GM18502 (cell line): ENCODE measurements around the gene FBXW4.

Source experiments
- ATAC-seq: cut with Tn5 transposase; IDR thresholded peaks from one replicate; pipeline ENCODE4 v1.9.1; 2021; ENCODE audit warnings: mild to moderate bottlenecking; ENCODE audit not compliant: unreplicated experiment, poor library complexity

The FBXW4 gene

DNA sequence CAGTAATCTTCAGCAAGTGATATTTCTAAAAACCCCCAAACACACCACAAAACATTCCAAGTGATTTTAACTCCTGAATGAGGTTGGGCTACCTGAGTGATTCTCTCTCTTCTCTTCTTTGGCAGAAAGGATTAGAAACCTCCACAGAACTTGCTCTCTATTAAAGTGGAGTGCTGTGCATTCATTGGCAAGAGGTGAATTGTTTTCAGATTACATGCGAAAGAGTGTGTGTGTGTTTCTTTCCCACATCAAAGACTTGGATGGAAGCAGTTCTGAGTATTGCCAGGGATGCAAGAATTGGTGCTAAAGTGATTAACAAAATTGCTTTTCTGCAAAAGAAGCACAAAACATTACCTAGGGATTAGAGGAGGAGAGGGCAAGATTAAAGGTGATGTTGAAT is 13.1 kb upstream of the FBXW4 start:
- ATAC-seq: no peak

DNA sequence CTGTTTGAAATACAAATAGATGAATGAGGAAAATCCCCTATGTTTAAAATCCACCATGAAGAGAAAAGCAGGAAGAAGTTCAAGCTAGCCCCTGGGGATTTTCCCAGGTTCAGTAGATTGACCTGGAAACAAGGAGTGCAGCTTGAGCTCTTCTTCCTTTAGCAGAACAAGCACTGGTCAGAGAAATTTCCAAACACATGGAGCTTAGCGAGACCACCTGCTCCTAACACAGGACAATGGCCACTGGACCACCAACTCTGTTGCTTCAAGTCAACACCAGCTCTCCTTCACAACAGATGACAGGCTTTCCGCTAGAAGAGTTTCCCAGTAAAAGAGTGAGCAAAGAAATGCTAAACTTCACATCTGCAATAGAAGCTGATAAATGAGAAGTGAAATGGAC is 9.4 kb upstream of the FBXW4 start:
- no peak for ATAC-seq

DNA sequence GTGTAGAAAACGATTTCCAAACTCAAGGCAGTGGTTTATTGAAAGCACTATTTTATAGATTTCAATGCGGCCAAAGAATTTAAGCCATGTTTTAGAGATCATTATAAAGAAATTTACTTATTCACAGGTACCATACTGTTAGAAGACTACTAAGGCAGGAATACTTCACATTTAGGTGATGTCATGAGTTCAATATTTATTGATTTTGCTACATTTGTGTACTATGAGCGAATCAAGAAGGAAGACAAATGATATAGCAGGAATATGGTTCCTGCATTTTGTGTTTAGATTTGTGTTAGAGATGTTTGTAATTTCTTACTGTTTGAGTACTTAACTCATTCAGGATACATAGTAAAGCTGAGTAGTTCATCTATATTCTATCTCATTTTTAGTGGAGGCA is 1.7 kb upstream of the FBXW4 start:
- ATAC-seq: no peak

DNA sequence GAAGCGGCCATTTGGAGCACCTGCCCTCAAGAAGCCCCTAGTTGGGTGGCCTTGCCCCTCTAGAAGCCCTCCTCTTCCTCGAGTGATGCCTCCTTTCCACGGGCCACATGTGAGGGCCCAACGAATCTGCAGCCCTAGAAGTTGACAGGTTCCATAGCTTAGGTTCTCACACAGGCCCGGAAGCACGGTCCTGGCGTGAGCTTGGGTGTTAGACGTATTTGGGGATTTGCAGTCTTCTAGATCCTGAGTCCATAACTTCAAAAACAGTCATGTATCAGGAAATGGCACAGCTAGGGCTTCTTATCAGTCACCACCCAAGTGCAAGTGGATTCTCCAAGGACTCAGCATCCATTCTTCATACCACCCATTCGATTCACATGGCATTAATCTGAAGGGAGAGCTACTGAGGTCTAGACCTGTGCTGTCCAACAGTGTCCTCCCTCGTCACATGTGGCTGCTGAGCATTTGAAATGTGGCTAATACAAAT is 477 bp upstream of the FBXW4 start:
- no peak for ATAC-seq

DNA sequence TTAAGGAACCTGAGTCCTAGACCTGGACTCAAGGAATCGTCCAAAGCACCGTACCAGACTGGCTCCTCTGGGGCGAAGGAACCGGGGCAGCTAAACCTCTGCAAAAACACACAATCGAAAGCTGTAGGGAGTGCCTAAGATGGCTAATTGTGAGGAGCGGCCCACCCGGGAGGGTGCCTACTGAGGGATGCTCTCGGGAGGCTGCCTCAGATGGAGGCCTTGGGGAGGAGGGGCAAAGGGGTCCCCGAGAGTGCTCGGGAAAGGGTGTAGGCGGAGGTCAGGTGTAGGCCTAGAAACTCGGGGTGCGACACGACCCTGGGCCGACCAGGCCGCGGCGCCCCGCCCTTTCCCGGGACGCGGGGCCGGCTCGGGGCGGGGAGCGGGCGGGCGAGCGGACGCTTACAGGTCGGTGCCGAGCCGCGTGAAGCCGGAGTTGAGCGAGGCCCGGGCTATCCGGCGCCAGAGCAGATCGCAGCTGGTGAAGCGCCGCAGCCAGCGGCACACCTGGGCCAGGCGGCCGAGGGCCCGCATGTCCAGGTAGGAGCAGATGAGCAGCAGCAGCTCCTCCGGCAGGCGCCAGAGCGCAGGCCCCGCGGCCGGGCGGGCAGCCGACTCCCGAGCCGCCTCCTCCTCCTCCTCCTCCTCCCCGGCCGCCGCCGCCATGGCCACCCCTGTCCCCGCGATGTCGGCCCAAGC is 844 bp downstream of the FBXW4 start:
- ATAC-seq: peak; percentile 71

DNA sequence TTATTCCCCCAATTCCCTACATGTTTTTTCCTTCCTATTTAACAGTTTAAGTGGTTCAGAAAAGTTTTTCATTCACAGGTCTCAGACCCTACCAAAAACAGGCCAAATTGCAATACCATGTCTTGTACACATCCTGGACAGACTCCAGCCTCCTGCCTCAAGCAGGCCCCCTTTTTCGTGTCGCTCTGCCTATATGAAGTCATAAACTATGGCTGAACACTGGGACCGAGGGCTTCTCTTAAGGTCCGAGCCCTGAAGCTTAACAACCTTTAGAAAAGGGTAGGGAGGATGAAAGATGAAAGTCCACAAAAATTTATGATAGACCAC is 1.4 kb downstream of the FBXW4 start:
- peak; percentile 30 for ATAC-seq

DNA sequence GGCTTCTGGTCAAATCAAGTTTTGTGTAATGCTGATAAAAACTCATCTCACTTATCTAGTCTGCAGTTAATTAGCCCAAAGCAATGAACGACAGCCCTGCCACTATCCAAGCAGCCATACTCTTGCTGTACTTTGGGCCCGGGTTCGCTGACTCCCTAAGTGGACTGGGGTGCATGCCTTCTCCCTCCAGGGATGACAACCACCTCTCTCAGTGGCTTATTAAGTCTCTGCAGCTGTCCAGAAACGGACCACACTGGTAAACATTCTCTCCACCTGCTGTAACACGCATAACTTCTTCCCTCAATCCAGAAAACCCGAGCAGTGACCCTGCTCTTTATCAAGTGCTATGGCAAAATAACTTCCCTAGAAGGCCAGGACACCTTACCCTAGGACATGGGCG is 3.9 kb downstream of the FBXW4 start:
- ATAC-seq: no peak

DNA sequence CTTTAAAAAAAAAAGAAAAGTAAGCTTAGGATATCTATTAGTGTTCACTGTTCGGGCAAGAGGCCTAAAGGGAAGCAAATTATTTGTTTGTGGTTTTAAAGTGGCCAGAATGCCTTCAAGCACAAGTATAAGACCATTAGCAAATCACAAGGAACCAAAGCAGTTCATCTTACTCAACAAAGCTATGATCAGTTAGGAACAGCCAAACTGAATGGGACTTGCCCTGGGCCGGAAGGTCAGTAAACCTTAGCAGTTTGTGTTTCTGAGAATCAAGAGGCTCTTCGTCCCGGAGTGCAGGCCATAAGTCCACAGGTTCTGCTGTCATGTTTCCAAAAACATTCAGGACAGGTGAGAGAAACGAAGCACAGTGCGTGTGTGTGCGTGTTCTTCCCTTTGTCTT is 4.5 kb downstream of the FBXW4 start:
- no peak for ATAC-seq

DNA sequence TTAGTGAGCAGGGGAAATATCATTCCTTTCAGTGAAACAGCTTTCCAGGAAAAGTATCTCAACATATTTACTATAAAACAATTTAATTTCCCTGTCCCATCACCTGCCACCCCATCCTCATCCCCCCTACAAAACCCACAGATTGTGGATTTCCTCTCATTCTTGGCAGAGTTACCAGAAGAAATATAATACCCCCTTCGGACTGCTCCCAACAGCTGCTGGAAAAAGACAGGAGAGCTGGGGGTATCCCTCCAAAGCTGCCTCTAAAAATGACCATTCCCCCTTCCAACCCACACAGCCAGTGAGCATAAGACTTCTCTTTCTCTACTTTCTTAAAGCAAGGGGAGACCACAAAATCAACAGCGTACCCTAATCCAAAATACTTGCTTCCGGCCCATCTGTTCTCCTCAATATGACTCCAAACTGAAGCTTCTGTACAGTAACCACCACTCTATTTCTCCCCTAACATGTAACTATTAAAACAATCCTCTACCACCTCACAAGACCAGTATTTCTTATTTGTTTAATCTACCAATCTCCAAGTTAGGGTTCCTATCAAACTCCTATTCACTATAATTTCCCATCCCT is 7.8 kb downstream of the FBXW4 start:
- no peak for ATAC-seq

DNA sequence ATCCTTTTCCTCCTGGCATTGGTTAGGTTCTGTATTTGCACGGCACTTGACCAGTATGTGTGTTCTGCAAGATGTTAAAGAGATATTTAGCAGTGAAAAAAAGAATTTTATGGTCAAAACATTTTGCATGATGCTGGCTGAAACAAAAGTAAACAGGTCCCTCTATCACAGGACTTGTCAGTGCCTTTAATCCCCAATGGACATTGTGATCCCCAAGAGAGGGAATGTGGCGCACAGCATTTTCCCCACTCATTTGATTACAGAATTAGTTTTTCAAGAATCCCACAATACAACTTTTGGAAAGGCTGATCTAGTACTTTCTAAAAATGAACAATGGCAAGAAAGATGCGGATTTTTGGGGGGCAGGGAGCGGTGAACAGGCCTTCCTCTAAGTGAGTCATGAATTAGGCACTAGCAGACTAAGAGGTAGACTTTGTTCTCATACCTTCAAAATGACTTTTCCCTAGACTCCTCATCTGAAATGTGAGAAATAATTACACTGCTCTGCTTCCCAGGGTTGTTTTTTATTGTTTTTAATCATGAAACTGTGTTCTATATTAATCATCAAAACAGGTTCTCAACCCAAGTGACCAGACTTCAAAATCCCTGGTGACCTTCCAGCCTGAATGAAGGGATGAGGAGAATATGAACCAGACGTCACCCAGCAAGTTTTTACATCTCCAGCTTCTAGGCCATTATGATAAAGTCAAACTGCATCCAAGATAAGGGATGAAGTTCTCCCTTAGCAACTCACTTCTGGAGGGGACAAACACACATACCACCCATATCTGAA is 8.6 kb downstream of the FBXW4 start:
- ATAC-seq: no peak

DNA sequence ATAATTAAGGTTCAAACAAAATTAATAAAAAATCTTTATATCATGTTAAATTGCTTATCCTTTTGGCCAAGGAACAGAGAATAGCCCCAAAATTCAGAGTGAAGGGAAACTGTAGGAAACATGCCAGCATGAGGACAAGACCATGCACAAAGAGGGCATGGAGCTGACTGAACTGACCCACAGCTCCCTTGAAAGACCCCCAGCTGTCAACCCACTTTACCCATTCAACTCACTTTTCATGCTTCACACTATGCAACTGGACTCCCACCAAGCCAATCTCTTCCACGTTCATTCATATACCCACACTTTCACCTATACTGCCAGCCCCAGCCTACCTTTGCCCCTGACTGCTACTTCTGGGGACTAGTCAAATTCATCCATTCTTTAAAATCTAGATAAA is 10.2 kb downstream of the FBXW4 start:
- no peak for ATAC-seq

DNA sequence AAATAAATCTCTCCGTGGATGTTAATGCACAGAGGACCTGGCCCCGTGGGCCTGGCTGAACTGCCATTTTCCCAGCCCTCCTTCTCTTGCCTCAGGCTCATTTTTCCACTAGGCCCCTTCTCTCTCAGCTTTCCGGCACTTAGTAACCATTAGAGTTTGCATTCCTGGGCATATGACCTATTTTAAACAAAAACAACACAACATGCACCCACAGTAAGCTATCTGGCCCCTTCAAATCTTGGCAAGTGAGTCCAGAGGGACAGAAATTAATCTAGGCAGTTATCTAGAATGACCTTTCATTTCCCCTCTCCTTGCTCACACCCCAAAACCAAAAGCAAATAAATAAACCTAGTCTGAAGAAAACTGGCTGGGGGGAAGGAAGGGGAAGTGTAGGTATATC is 11.7 kb downstream of the FBXW4 start:
- ATAC-seq: no peak

DNA sequence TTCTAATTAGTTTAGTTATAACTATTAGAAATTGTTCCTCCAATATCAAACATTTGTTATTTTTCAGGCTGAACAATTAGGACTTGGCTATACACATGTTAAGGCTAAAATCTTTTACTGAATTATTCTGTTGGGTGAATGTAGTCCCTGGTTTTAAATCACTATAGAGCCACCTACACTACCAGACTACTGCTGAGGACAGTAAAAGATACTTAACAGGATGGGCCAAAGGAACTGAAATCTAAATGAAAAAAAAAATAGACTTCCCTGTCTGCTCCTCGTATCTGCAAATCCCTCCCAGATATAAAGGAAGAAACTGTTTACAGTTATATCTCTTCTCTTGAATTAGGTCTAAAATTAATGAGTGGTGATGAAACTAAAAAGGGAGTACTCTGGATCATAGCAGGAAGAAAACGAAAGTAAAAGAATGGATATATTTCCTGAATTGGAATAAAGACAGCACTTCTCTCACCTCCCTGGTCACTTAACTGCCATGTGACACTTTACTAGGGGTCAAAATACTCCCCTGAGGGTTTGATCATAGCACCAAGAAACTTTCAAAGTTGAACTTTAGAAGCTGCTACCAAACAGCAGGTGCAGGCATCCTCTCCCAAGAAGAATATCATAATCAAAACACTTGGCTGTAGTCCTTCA is 12.7 kb downstream of the FBXW4 start:
- no peak for ATAC-seq

DNA sequence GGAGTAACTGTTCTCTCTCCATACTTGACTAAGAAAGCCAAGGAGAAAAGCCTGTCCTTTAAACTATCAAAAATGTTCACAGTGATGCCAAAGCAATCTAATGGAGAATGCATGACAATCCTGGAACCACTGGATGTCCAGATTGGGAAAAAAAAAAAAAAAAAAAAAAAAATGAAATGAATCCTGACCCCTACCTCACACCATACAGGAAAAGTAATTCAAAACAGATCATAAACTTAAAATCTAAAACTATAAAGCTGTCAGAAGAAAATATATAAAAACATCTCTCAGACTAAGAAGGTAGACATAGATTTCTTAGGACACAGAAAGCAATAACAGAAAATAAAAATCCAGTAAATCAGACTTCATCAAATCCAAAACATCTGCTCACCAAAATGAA is 18.4 kb downstream of the FBXW4 start:
- ATAC-seq: no peak

DNA sequence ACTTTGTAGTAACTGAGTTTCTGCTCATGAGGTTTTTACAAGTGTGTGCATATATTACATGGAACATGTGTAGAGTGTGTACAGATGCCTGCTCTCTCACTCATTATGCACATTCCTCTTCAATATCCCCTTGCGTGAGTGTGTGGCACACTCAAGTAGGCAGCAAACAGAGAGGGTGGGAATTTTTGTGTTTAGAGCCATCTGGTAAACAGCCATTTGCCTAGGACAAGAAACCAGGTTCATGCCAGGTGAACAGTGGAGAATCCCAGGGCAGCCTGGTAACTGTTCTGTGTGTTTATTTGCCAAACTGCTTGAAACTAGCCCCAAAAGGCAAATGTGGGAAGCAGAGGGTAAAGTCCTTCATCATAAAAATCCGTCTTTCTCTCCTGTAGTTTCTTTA is 19.9 kb downstream of the FBXW4 start:
- no peak for ATAC-seq

DNA sequence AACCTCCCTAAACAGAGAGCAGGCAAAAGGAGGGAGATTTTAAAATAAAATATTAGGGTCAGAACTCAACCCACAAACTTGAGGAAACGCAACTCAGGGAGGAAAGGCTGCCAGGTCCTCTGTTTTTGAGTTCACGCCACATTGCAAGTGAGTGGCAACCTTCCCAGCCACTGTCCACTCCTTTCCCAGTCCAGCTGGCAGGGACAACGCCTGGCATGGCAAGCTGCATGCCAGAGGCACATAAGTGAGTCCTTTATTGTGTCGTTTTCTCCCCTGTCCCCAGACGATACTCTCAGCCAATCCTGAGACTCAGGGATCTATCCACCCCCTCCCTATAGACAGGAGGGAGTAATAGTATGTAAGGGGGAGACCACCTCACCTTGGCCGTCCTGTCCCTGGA is 22.4 kb downstream of the FBXW4 start:
- ATAC-seq: no peak

DNA sequence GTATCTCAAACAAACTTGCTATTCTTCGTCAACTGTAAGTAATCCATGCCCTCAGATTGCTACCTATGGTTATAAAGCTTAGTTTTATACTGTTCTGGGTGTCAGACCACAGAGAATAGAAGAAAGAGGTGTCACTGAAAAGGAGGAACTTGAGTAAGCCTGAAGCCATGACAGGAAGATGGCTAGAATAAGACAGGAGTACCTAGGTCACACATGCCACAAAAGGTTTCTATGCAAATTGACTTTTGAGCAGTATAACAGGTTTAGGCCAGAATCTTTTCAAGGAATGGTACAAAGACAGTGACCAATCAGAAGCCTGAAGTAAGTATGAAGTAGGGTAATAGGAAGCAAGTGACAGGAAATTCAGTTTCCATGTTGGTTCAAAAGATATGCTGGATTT is 23.5 kb downstream of the FBXW4 start:
- ATAC-seq: peak; percentile 83

DNA sequence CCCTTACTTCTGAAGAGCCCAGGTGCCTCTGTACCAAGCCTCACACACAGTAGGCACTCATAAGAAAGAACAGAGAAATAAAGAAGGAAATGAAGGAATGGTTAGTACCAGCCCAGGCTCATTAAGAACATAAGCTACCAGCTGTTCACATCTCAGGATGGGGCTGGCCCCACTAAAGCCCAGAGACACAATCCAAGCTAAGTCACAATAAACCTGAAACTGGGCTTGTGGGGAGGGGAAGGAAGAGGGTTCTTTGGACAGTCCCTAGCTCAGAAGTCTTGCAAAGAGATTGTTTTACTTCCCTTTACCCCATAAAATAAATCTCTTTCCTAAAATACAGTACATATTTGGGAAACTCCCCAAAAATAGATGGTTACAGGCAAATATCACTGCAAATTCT is 24.3 kb downstream of the FBXW4 start:
- no peak for ATAC-seq

DNA sequence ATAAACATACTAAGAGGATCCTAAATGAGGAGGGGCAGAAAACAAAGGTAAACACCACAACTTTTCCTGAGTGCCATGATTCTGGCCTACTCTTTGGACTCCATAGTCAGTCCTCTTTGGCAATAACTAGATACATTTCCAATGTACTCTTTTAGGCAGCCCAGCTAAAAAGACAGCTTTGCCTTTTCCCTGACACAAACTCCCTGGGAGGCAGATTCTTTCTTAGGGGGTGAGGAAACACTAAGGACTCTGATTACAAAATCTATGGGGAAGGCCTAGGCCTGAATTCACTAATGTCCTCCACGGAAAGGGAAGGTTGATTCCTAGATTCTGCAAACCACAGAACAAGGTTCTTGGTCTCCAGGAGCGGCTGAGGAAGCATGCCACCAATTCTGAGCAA is 25.8 kb downstream of the FBXW4 start:
- no peak for ATAC-seq

DNA sequence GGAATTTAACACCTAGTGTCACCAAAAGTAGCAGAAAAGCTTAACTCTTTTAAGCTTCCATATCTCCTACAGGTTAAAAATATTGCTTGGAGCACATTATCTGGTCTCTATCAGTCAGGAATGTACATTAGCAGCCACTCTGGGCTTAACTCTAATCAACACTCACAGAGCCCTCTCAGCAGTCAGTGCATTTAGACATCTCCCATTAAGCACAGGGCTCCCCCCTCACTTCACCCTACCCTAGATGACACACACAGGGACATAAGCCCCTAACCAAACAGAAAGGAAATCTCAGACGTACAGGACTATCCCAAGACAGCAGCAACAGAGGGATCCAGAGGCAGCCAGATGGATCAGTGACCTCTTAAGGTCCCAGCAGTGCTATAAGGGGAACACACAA is 26.4 kb downstream of the FBXW4 start:
- ATAC-seq: no peak

DNA sequence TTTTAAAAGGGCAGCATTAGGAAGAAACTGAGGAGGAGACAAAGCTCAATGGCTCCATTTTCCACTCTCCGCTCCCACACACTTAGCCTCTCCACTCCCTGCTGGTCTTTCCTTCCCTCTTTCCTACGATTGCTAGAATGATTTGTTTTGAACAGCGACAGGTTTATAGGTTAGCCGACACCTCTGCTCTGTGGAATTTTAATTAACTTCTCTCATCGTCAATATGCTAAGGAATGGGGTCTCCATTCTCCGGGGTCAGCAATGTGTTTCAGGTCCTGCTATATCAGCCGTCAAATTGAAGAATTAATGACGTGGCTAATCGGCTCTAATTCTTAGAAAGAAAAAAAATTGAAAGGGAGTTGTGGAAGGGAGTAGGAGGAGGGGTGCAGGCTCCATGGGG is 28.9 kb downstream of the FBXW4 start:
- ATAC-seq: no peak
